Epithelial cell of proximal tubule (primary cell): ENCODE results near the gene PIK3C2A. TPM values are rescaled to one million over a fixed set of nuclear protein-coding genes. Genes with fewer than 3 reads are reported as not detected.
A peak's percentile ranks its signal among the peaks of the same experiment; 100 is the strongest.

Experiments used
- DNase-seq: peaks from one replicate; pipeline ENCODE4 v3.0.0-alpha.2; 2011; ENCODE audit warnings: low read depth
- H3K4me3 ChIP-seq: 2 replicates; pipeline ENCODE4 v1.5.1; 2011; ENCODE audit warnings: low read depth, mild to moderate bottlenecking, low read length
- total RNA-seq: library from RNA; depleted of rRNA; stranded (reverse); fragments of >200 nt; gene quantifications from 2 replicates; pipeline ENCODE4 v1.2.3, GENCODE V29; 2015
- TF ChIP-seq, protein P1 (sequence below): conservative IDR thresholded peaks from 2 replicates; pipeline ENCODE4 v1.5.1; 2012; ENCODE audit warnings: low read depth, mild to moderate bottlenecking, low read length

Gene PIK3C2A
- total RNA-seq, 1 donor from 2014 or later, result 37.5 TPM

DNA sequence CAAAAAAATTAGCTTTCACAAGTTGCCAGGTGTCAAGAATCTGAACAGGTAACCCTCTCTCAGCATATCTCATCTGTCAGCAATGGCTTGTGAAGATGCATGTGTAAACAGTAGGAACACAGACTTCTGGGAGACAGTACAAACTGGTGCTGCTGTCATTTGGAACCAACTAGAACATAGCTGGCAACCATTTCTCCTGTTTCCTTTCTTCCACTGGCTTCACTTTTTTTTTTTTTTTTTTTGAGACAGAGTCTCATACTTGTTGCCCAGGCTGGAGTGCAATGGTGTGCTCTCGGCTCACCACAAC, 2.1 kb upstream of the PIK3C2A start:
- DNase-seq, result no peak
- TF ChIP-seq, protein P1, sequence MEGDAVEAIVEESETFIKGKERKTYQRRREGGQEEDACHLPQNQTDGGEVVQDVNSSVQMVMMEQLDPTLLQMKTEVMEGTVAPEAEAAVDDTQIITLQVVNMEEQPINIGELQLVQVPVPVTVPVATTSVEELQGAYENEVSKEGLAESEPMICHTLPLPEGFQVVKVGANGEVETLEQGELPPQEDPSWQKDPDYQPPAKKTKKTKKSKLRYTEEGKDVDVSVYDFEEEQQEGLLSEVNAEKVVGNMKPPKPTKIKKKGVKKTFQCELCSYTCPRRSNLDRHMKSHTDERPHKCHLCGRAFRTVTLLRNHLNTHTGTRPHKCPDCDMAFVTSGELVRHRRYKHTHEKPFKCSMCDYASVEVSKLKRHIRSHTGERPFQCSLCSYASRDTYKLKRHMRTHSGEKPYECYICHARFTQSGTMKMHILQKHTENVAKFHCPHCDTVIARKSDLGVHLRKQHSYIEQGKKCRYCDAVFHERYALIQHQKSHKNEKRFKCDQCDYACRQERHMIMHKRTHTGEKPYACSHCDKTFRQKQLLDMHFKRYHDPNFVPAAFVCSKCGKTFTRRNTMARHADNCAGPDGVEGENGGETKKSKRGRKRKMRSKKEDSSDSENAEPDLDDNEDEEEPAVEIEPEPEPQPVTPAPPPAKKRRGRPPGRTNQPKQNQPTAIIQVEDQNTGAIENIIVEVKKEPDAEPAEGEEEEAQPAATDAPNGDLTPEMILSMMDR, result no peak
- H3K4me3 ChIP-seq, result no peak overlapping the region

DNA sequence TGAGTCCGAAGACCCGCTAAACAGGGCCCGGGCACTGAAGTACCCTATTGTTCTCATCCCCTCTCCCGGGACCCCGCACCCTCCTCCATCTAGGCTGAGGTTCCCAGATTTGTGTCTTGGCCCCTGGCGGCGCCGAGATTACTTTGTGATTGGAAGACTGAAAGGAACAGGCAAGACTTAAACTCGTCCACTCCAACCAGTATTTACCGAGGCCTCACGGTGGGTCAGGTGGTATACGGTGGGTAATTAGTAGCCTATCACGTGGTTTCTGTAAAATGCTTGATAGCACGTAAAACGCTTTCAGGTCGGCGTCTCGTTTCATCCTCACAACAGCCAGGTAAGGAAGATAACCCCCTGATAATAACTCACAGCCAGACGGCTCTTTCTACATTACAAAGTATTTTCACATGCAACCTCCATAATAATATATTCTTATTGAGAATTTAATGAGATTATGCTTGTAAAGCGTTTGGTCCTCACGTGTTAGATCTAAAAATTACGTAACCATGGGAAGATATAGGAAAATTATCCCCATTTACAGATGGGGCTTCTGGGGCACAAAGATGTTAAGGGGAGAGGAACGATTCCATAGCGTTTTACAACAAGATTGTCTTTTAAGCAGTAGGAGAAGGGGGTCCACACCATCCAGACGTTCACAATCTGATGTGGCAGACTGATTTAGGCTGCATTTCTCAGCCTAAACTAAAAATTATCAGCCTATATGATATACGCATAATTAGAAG, 642 bp upstream of the PIK3C2A start:
- TF ChIP-seq, protein P1, result no peak
- no peak for DNase-seq
- peak overlapping the region; percentile 95 for H3K4me3 ChIP-seq

DNA sequence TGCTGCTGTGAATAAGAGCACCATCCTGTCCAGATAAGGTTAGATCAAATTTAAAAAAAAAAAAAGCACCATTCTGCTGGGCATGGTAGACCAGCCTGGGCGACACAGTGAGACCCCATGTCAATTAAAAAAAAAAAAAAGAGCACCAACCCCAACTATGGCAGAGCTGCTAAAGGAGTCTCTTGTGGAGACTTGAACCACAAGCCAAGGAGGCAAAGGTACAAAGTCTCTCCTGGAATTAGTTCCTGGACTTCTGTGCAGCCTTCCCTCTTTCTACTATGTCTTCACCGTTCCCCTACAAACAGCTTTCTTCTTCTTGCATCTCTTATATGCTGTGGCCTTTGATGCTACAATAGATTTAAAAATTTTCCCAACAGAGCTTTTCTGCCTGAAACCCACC, 1.3 kb downstream of the PIK3C2A start:
- peak overlapping the region; percentile 95 for H3K4me3 ChIP-seq
- TF ChIP-seq, protein P1, result no peak
- DNase-seq, result no peak

DNA sequence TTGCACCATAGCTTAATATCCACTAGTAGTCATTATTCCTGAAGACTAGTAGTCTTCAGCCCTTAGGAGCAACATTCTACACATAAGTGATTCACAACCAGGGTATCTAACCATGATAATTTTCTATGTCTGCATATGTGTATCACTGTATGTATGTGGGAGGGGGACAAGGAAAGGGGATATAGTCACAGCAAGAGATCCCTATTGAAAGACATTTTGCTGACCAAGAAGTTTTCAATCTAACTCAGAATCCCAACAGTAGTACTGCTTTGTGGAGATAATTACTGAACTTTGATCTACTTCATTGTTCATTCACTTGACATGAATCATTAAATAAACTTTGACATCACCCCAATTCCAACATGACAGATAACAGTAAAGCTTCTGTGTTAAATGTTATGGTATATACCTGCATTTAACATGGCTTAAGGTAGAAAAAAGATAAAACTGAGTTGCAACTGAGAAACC, 10.3 kb downstream of the PIK3C2A start:
- no peak overlapping the region for H3K4me3 ChIP-seq
- no peak for DNase-seq
- TF ChIP-seq, protein P1, result no peak

DNA sequence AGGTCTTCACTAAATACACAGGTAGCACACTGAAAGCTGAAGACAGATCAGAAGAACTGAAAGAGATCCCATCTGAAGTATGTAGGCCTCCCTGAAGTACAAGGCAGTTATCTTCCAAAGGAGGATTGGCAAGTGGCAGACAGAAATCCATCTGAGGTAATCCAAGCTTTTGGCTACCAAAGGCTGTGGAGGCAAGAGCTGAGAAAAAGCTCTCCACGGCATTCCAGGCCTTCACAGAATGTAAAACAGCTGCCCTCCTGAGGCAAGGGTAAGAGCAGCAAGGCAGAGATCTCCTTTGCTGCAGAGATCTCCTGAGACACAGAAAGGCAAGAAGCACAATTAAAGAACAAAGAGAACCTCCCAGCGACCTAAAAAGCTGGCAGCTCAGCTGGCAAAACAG, 19.1 kb downstream of the PIK3C2A start:
- TF ChIP-seq, protein P1, result no peak
- H3K4me3 ChIP-seq, result no peak overlapping the region
- DNase-seq, result no peak

DNA sequence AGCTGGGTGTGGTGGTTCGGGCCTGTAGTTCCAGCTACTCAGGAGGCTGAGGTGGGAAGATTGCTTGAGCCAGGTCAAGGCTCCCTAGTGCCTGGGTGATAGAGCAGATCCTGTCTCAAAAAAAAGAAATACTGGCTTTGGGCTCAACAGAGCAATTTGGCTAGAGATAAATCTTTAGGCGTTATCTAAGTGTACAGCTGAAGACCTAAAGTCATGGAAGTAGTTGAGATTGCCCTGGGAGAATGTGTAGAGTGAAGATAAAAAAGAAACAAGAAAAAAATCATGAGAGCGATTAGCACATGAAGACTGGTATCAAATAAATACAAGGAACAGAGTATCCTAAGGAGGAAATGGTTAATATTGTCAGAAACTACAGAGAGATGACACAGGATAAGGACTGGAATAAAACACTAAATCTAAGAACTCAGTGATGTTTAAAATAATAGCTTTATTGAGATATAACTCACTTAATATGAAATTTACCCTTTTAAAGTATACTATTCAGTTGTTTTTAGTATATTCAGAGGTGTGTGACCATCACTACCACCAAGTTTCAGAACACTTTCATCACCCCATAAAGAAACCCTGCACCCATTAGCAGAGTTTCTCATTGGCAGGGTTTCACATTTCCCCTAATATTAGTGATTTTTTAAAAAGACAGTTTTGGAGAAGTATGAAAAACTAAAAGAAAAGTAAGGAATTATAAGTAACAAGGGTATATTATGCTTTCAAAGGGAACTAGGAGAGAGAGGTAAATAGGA, 20.7 kb downstream of the PIK3C2A start:
- TF ChIP-seq, protein P1, result no peak
- H3K4me3 ChIP-seq, result no peak overlapping the region
- no peak for DNase-seq
